ENCODE data around the gene PCIF1.

The PCIF1 gene

GRCh38 chr20:45997187-45997586 lies 62.7 kb downstream of the PCIF1 start:
- no peak for DNase-seq

Measured in KG1 (cell line).